ENCODE results near the gene ADAMTS3. TPM values are rescaled to one million over a fixed set of nuclear protein-coding genes. Genes with fewer than 3 reads are reported as not detected.

The ADAMTS3 gene
- total RNA-seq, 1 donor from 2014 or later = 0.94 TPM

DNA sequence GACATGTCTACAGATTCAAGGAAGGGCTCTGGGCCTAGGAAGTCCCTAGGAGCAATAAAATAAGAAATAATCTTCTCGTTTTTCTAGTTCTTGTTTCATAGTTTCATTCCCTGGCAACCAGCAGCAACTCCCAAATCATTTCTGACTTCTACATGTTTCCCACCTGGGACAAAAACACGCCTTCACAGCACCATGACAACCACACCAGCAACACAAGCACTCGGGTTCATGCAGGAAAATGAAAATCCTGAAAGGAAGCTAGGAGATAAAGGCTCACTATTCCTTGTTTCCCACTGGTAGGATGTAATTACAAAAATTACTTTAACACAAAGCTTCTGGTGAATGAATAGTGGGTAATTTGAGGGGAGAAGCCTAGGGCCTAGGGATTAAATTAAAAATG lies 158.9 kb downstream of the ADAMTS3 start:
- DNase-seq (ENCODE audit: low spot score) = no peak

DNA sequence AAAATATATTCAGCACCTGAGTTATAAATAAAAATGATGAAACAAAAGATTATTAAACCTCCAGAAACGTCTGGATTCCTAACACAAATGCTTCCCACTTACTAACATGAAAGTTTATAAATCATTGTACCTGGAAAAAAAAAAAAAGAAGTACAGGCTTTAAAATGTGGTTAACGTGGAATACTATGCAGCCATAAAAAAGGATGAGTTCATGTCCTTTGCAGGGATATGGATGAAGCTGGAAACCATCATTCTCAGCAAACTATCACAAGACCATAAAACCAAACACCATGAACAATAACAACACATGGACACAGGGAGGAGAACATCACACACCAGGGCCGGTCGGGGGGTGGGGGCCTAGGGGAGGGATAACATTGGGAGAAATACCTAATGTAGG lies 160.5 kb downstream of the ADAMTS3 start:
- no peak for DNase-seq (ENCODE audit: low spot score)

DNA sequence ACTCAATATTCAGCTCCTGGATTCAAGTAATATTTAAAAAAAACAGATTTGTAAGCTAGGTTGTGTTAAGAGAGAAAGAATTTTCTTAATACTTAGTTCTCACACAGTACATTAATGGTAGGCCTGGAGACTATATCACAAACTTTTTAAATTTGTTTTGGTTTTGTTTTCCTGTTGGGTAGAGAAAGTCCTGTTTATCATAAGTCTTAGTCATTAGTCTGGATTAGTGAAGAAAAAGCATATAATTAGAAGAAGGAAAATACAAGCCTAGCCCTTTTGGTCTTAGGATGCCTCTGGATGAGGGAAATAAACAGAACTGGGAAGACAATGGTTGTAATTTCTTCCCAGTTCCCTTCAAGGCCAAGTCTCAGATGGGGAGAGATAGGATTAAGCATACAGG lies 163.6 kb downstream of the ADAMTS3 start:
- DNase-seq (ENCODE audit: low spot score) = no peak

DNA sequence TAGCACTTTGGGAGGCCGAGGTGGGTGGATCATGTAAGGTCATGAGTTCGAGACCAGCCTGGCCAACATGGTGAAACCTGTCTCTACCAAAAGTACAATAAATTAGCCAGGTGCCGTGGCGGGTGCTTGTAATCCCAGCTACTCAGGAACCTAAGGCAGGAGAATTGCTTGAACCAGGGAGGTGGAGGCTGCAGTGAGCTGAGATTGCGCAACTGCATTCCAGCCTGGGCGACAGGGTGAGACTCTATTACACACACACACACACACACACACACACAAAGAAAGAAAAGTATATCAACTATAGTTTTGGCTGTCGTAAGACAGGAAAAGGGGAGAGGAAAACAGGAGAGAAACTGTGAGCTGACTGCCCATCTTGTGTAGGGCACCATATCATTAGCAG lies 171.7 kb downstream of the ADAMTS3 start:
- DNase-seq (ENCODE audit: low spot score) = no peak

DNA sequence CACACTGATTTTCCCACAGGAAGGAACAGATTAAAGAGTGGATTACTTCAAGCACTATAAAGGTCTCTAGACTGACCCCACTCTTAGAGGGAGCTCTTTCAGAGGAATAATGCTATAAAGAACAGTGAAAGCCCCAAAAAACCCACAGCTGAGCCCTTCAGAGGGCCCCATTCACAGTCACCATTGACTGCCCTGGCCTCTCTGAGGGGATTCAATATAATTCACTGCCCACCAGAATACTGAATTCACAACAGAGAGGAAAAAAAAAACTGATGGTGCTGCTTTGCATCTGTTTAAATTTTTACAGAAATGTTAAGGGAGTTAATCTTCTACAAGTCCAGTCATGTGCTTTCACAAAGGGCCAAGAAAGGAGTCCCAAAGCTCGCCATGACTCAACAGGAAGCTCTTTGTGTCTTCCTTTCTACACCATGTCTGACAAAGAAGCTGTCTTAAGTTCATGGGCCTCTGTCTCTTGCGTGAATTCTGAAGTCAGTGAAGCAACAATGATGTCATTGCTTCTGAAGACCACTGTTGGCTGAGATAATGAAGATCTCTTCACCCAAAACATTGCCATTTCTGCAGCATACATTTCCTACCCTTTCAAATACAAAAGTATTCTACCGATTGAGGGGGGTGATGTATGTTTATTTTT lies 174.9 kb downstream of the ADAMTS3 start:
- no peak for DNase-seq (ENCODE audit: low spot score)

DNA sequence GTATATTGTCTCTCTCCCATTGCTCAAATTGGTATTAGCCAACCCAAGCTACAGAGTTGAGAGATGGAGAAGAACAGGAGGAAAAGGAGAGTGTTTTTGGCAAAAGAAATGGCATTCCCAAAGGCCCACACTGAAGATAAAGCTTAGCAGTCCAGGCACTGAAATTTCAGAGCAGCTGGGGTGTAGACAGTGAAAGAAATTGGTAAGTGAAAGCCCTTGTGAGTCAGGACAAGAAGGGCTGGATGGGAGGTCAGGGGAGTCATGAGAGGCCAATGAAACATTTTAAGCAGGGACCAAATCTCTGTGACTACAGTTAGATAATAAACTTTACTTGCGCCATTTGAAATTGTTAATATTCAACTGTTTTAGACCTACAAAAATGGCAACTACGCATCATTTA lies 177.7 kb downstream of the ADAMTS3 start:
- DNase-seq (ENCODE audit: low spot score) = no peak

DNA sequence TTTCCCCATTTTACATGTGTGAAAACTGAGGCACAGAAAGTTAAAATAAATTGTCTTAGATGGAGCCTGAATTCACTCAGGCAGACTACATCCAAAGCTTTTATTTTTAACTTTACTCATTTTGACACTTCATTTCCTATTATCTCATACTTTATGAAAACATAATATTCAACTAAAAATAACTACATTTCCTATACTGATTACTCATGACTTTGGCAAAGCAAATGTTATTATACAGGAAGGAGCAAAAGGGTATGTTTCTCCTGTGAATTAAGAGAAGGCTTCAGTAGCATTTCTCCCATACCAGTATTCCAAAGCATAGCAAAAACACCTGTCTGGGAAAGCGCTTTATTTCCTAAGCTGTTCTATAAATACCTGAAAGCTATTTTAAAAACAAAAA lies 178.6 kb downstream of the ADAMTS3 start:
- no peak for DNase-seq (ENCODE audit: low spot score)

DNA sequence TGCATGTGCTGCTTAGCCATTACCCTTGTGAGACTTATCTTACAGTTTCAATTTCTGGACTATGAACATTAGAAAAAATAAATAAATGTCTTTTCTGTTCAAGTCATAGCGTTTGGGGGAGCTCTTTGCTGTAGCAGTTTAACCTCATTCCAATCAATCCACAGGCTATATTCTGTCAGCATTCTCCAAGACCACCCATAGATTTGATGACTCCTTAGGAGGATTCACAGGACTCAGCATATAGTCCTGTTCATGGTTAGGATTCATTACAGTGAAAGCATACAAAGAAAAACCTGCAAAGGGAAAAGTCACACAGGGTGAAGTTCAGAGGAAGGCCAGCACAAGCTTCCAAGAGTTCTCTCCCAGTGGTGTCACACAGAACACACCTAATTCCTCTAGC lies 180.5 kb downstream of the ADAMTS3 start:
- no peak for DNase-seq (ENCODE audit: low spot score)

DNA sequence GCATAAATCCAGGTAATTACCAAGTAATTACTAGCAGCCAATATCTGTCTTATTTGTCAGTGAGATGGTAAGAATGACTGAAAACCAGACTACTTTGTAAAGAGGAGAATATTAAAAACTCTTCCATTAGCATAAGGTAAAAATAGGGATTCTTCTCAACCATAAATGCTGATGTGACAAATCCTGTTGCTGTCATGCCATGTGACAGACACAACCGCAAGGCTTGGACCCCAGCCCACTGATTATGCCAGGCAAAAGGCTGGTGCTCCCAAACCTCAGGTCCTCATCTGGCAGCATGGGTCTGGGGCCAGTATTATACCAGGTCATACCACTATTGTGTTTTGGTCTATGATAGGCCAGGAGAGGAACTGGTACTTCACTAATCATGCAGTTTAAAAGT lies 181.1 kb downstream of the ADAMTS3 start:
- DNase-seq (ENCODE audit: low spot score) = no peak

DNA sequence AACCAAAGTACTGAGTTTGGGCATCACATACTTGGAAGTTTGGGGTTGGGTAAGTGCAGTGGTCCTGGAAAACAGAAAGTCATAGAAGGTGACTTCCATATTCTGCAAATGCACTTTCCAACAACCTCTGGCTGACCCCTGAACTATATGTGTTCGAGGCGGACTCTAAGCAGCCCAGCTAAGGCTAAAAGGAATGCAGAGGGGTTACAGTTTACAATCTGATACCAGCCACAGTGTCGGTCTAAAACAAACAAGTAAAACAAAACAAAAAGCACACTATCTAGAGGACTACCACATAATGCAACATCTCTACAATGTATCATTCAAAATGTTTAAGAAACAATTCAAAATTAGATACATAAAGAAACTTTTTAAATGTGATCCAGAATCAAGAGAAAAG lies 185.6 kb downstream of the ADAMTS3 start:
- DNase-seq (ENCODE audit: low spot score) = no peak

DNA sequence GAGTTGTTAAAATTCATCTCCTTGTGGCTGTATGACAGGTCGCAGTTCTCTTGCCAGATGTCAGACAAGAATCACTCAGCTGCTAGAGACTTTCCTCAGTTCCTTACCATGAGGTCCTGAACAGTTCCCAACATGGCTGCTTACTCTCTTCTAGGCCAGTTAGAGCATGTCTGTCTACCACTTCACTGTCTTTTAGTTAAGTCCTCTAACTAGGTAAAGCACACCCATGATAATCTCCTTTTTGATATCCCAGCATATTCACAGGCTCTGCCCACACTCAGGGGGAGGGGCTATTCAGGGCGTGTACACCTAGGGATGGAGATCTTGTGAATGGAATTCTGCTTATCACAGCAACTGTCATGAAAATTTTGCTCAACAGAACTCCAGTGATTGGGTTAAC lies 190.1 kb downstream of the ADAMTS3 start:
- no peak for DNase-seq (ENCODE audit: low spot score)

DNA sequence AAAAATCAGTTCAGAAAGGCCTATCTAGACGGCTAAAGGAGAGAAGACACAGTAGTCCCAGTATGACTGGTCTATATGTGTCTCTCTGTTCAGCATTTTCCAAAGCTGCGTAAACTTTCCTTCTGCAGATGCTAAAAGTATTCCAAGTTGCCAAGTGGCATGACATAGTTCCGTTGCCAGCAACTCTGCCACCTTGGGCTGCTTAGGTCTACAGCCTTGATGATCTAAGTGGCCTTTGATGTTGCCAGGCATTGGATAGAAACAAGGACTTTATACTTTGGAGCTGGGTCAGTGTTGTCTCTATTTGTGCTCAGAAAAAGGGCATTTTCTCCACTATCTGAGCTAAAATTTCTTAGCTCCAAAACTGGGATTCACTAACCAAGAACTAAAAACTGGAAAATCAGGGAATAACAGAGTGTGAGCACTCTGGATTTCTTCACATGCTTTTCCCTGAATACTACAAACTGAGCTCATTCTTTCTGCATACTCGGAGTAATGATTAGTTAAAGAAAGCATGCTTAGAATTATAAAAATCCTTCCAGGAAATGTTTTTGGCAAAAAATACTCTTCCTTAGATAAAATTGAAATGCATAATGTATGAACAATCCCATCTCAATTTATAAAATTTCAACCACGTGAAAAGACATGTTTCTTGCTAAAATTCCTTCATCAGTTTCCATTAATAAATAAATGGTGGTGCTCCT lies 191.4 kb downstream of the ADAMTS3 start:
- DNase-seq (ENCODE audit: low spot score) = no peak

DNA sequence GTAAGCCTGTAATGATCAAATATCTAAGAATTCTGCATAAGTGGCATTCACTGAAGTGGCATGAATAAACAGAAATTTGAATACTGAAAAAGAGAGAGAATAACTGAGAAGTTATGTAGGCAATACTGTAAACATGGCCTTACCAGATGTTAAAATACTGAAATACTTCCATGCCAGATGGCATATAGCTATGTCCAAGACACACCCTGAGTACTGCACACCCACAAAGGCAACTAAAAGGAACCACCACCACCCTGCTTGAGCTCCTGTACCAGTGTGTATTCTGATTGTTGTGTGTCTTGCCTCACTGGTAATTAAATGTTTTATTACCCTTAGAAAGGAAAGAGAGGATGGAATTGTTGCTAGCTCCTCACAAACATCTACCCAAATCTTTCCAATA lies 192.1 kb downstream of the ADAMTS3 start:
- no peak for DNase-seq (ENCODE audit: low spot score)

DNA sequence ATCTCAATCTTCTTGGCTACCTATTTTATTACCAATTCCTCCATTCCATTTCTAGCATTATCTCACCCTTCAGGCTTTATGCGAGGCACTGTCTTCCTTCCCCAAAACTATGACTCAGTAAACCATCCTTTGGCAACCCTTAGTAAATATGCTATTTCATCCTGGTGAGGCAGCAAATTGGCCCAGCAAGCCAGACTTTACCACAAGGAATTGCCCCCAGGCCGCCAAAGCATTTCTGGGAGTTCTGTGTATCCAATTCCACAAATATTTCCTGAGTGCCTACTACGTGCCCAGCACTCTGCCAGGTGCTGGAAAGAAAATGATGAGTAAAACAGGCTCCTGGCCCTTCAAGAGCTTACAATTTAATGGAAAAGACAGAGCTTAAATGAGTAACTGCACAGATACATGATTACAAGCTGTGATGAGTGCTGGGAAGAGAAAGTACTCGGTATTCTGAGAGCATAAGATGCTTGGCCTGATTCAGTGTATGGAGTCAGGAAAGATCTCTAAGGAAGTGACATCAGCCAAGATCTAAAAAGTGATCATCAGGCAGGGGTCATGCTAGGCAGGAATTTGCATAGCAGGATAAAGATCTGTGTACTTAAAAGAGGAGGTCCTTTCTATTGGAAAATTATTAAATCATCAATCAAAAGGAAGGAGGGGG lies 193.8 kb downstream of the ADAMTS3 start:
- no peak for DNase-seq (ENCODE audit: low spot score)

DNA sequence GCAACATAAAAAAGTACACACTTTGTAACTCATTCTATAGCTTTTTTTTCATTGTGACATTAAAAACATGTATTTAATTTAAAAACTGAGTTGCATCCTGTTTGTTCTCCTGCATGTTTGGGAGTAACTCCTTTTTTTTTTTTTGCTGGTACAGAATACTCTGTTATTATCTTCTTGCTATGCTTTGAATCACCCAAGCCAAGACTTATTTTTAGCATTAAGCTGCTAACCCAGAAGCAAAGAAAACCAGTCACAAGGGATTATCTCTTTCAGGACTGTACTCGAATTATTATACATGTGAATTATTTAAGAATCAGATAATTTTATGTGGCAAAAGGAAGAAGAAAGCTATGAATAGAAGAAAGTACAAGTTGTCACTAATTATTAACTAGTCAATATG lies 194.9 kb downstream of the ADAMTS3 start:
- DNase-seq (ENCODE audit: low spot score) = no peak

DNA sequence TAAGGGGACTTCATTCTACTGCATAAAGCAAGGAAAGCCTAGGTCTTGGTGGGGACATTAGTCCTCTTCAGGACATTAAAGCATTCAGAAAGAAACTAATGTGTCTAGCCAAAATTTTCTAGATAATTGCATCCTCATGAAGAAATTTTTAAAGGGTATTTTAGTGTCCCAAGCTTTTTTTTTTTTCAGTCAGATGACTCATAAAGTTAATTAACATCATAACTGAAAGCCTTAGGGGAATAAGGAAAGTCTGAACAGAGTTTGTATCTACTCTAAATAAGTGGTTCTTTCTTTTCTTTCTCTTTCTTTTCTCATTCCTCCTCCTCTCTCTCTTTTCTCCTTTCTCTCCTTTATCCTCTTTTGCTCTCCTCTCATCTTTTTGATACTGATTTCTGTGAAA lies 202.4 kb downstream of the ADAMTS3 start:
- DNase-seq (ENCODE audit: low spot score) = no peak

DNA sequence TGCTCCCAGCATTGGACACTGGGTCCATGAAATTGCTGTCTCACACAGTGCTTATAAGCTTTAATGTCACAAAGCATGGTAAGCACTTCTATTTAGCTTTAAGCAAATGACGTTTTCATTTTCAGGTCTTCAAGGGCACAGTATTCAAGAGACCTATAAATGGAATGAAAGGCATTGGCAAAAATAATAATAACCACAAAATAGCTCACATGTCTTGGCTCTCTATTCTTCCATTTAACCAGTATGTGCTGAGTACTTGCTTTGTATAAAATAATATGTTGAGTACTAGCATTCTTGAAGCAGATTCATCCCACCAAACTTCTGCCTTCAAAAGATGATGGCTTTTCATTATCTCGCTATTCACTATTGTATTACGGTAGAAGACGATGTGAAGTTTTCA lies 203.0 kb downstream of the ADAMTS3 start:
- no peak for DNase-seq (ENCODE audit: low spot score)

DNA sequence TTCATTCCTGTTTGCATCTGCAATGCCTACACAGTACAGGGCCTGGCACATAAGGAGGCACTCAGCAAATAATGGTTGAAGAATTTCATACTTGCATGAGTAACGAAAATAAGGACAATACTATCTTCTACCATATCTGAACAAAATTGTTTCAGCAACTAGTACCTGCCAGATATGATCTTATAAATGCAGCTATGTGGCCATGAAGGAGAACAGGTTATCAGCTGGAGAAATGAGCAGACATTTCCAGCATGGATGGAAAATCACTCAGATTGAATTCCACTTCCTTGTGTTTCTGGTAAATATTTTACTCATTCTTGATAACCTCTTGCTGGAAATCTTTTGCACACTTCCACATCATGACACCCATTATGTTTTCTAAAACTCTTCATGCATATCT lies 204.0 kb downstream of the ADAMTS3 start:
- DNase-seq (ENCODE audit: low spot score) = no peak

DNA sequence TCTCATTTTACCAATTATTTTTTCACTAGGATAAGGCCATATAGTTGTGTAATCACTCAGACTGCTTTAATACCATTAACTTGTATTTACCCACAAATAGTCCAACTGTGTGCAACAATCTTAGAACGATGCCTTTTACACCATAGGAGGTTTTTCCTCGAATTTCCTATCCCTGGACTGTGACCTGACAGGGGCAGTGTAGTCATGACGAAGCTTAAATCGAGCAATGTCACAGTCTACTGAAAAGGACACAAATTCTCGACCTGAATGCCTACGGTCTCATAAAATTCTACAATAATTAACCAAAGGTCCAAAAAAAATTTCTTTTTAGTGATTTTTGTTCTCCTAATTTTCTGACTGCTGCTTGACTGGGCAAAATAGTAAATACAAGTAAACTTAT lies 208.9 kb downstream of the ADAMTS3 start:
- DNase-seq (ENCODE audit: low spot score) = no peak

DNA sequence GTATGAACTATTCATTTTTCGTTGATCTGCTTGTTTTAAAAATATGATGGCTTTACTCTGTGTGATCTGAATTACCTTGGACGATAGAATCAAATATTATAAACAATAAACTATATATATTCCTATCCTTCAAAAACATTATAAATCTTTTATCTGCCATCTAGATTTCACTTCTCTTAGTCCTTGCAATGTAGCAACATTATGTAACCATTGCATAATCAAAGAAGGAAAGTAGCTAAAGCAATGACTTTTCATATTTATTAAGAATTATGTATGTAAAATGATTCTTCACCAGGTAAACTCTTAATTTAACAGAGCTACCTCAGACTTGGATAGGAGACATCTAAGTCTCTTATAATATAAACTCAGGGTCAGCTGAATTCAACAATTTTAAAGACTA lies 210.5 kb downstream of the ADAMTS3 start:
- no peak for DNase-seq (ENCODE audit: low spot score)

DNA sequence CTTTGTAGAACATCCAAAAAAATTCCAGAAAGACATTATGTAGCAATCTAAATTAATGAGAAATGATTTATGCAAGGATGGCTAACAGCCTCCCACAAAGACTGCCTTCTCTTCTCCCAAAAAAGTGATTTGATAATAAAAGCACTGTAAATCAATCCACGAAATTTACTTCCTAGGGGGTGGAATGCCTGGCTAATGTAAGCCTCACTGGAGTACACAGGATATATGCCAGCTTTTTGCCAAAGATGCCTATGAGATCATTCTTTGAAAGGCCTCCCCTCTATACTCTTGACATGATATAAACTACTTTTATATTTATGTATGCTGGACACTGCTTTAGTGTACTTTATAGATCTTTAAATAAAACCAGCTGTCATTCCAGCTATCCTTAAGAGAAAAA lies 211.1 kb downstream of the ADAMTS3 start:
- no peak for DNase-seq (ENCODE audit: low spot score)

DNA sequence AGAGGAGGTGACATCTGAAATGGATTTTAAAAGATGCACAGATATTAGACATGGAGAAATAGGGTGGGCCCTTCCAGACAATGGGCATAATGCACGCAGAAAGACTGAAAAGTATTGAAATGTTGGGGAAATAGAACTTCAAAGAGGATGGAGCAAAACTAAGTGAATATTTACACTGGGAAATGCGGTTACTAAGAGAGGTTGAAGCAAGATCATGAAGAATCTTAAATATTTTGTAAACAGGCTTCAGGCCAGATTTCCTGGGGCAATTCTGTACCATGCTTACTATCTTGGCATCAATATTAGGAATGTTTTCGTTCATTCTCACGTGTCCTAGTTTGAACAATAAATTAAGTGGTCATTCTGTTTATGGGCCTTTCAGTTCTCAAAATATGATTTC lies 216.3 kb downstream of the ADAMTS3 start:
- DNase-seq (ENCODE audit: low spot score) = no peak

DNA sequence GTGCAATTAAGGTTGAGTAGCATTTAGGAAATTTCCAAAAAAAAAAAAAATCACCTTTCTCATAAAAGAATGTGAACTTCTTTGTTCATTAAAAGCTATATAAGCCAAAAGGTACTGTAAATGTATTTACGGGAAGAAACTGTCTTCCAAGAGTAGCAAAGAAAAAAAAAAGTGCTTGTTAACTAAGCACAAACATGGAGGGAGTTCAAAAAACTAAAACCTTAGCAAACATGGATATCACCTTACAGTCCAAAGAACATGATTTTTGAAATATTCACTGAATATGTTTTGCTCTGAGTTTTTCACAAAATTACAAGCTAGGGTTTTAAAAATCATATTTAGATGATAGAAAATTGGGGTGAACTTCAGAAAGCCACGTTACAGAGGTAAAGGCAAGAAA lies 217.5 kb downstream of the ADAMTS3 start:
- no peak for DNase-seq (ENCODE audit: low spot score)

Measured in ureter (tissue), 1 donor.